Anterior cingulate cortex (tissue), 58 donors: Measurements from ENCODE around the gene SETD3.

Source experiments
- DNase-seq, 58 donors: peaks; one replicate each; lab custom pipeline; 2025; lab: John Stamatoyannopoulos, UW

SETD3 gene

GRCh38 chr14:99479906-99480869 lies at the start of gene SETD3:
Gene SETD3, minus strand, starts transcription at chr14:99480859. Its CDS starts 15,054 bp downstream, at chr14:99465805.
- DNase-seq = peak in 42 of 58 donors; percentile 12 to 66 (median 40)

GRCh38 chr14:99529899-99530298 lies 49.2 kb upstream of the SETD3 start:
- DNase-seq = peak in 1 of 58 donors; percentile 12

GRCh38 chr14:99527427-99528076 lies 46.9 kb upstream of the SETD3 start:
- no peak for DNase-seq

GRCh38 chr14:99527026-99527425 lies 46.4 kb upstream of the SETD3 start:
- no peak for DNase-seq

- no peak for DNase-seq
Measured at GRCh38 chr14:99525699-99526080, 45.0 kb upstream of the SETD3 start.

GRCh38 chr14:99524804-99525698 lies 44.4 kb upstream of the SETD3 start:
- DNase-seq = no peak

- no peak for DNase-seq
Measured at GRCh38 chr14:99524091-99524661, 43.5 kb upstream of the SETD3 start.

- no peak for DNase-seq
Measured at GRCh38 chr14:99523704-99524055, 43.0 kb upstream of the SETD3 start.

- no peak for DNase-seq
Measured at GRCh38 chr14:99522934-99523703, 42.5 kb upstream of the SETD3 start.

- DNase-seq = no peak
Measured at GRCh38 chr14:99522457-99522891, 41.8 kb upstream of the SETD3 start.

- no peak for DNase-seq
Measured at GRCh38 chr14:99522025-99522401, 41.4 kb upstream of the SETD3 start.

- no peak for DNase-seq
Measured at GRCh38 chr14:99521176-99522024, 40.7 kb upstream of the SETD3 start.

- DNase-seq = no peak
Measured at GRCh38 chr14:99520571-99521081, 40.0 kb upstream of the SETD3 start.

- no peak for DNase-seq
Measured at GRCh38 chr14:99519931-99520421, 39.3 kb upstream of the SETD3 start.

GRCh38 chr14:99519347-99519881 lies 38.8 kb upstream of the SETD3 start:
- DNase-seq = no peak

GRCh38 chr14:99518441-99519346 lies 38.0 kb upstream of the SETD3 start:
- DNase-seq = peak in 44 of 58 donors; percentile 9 to 84 (median 47)
